ENCODE results near the gene GATB.

The GATB gene

DNA sequence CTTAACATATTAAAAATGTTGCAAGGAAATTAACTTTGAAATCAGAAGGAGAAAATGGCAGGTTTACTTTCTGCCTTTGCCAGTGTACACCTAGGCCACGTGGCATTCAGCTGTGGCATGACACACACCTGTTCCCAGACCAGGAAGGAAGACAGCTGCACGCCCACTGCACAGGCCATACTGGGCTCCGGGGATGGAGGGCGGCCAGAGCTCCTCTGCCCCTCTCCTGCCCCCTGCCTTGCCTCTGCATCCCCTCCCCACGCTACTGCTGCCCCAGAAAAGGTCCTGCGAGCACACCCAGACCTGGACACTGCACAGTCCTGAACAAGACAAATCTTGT is 68.4 kb downstream of the GATB start:
- DNase-seq = no peak

GRCh38 chr4:151691639-151692442 is 69.0 kb downstream of the GATB start:
- DNase-seq = no peak

DNA sequence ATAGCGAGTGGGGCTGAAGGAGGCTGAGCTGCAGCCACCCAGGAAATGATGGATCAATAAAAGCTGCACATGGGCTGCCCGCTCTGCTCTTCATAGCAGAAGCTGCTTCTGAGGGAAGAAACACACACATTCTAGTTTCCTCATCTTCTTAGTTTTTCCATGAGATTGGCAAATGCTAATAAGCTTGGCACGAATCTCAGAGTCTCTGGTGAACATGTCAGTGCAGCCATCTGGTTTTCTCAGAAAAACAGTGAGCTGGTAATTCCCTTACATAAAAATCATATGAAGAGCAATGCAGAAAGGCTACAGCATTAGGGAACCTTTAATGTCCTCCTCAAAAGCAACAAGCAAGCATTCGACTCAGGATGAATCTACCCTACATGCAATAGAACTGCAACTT is 69.9 kb downstream of the GATB start:
- no peak for DNase-seq

DNA sequence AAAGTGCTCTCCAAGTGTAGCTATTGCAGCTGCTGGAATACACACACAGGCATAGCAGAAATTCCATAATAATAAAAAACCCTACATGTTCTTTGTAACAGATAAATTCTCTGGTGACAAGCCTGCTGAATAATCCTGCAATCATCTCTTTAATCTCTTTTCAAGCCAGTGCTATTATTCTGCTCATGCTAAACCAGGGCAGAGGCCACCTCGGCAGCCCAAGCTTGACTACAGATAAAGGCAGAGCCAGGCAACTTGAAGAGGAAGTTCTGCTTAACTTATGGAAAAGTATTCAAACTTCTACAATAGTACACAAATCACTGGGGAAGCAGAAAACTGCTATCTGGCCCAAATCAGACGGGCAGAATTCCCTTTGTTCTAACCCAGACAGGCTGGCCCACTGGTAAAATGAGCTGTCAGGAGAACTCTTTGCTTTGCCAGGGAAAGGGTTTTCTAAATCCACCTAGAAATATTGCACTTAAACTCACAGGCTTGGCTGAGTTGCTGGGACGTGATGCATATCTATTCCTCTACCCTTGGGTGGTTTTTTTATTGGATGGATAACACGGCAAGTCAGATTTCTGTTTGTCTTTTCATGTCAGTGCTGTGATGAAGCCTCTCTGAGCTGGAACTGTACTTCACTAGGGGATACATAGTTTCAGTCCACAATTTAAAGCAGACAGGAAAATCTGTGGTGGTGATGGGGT is 70.5 kb downstream of the GATB start:
- no peak for DNase-seq

GRCh38 chr4:151689211-151689991 is 71.4 kb downstream of the GATB start:
- DNase-seq = no peak

DNA sequence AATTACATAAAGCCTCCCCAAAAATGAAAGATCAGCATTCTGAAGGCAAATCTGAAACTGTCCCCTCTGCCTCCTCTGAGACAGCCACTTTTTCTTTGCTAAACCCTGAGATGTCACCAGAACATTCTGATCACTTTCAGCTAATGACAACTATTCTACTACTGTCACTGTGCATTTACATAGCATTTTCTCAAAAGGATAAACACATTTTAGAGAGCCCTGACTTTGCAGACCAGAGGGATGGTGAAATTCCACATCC is 72.1 kb downstream of the GATB start:
- DNase-seq = no peak

DNA sequence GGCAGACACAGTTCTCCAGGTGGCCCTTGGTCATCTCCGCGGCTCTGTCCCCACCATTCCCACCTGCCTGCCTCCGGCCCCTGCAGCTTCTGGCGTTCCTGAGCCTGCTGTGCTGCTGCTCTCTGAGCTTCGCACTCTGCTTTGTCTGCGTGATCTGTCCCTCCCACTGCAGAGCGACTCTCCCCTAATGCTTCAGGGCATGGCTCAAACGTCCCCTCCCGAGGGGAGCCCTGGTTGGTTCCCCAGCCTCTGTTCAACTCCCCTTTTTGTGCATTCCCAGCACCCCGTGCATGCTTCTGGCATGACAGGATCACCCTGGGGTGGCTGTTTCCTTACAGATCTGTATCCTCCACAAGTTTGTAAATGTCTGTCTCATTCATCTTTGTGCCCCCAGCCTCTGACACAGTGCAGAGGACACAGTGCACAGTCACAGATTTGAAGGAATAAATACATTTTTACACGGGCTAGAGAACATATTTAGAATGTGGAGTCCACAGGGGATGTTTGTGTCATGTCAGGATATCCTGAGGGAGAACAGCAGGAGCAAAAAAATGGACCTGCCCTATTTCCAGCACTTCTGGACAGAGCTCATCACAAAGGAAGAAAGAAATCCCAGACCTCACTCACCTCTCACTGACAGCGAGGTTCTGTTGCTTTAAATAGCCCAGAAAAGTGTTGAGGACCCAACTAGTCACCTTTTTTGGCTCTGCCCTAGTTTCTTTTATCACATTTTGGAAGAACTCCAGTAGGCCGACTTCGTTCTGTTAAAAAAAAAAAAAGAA is 72.6 kb downstream of the GATB start:
- DNase-seq = no peak

DNA sequence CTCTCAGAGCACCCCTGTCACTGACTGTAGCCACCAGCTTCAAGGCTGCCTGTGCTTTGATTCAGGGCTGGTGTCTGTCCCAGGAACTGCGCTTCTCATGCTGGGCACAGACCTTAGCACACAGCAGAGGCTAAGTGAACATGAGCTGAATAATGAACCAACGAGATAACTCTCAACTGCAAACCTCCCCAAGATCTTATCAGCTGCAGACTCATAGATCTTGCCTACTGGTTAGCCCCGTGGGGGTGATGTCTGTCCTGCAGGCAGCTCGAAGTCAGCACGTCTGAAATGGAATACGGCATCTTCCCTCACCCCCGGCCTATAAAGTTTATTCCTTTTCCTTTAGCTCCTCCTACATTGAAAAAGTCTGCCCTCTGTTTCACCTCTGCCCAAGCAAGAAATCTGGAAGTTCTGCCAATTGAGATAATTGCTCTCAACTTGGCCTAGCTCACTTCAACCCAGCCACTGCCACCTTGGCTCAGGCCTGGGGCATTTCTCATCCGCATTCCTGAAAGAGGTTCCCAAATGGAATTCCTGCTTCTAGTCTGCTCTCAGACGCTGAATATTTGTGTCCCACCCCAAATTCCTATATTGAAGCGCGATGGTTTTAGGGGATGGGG is 73.7 kb downstream of the GATB start:
- DNase-seq = no peak

DNA sequence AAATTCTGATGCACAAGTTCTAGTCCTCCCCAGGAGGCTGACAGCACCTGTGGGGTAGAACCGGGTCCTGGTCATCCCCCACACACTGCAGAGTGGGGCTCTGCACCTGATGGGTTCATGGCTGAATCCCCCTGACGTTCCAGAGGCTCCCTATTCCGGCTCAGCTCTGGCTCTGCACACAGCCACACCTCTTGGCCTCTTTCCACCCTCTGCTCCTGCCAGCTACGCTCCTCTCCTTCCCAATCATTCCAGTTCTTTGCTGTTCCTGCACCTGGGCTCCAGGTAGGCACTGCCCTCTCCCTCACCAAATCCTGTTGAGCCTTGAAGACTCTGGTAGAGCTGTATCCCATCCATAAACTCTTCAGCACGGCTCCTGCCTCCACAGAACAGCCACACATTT is 75.5 kb downstream of the GATB start:
- DNase-seq = no peak

DNA sequence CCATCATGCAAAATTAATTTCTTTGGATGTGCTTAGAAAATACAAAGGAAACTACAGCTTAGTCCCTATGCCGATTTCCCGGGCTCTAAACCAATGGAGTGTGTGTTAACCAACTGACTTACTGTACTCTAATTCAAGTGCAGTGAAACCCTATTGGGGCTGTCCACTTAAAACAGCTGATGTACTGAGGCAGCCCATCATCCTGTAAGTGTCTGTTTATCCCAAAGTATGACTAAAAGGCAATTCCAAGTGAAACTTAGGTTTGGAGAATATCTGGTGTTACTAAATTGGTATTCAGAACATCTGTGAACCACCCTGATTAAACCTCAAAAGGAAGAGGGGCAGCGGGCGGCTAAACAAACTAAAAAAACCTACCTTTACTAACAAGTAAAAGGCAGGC is 79.7 kb downstream of the GATB start:
- no peak for DNase-seq

GRCh38 chr4:151679231-151679630 is 81.6 kb downstream of the GATB start:
- DNase-seq = no peak

- no peak for DNase-seq
Measured at GRCh38 chr4:151678048-151678872, 82.5 kb downstream of the GATB start.

GRCh38 chr4:151677193-151677592 is 83.6 kb downstream of the GATB start:
- DNase-seq = no peak

- DNase-seq = no peak
Measured at GRCh38 chr4:151676301-151676700, 84.5 kb downstream of the GATB start.

- no peak for DNase-seq
Measured at GRCh38 chr4:151675411-151675971, 85.3 kb downstream of the GATB start.

DNA sequence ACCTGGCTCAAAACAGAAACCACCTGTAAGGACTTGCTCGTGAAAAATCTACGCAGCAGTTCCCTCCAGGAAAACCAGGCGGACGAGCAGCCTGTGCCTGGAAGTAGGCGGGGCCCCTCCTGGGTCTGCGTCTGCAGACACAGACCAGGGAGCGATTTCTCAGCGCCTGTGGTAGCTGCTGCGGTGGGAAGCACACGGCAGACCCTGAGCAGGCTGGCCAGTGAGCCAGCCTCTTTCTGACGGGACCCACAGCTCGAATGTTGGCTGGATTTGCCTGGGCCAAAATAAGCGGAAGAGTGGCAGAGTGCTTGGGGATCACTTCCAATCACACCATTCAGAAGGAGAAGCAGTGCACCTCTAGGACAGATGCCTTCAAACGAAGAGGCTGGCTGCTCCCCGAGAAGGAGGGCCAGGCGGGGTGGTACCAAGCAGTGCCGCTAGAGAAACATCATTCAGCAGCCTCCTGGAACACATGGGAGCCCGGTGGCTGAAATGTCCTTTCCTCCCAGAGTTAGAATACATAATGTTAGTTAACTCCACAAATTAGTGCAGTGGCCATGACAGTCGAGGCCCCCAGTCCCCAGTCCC is 85.9 kb downstream of the GATB start:
- no peak for DNase-seq

GRCh38 chr4:151673908-151674520 is 86.8 kb downstream of the GATB start:
- DNase-seq = no peak

GRCh38 chr4:151672996-151673395 is 87.8 kb downstream of the GATB start:
- no peak for DNase-seq

DNA sequence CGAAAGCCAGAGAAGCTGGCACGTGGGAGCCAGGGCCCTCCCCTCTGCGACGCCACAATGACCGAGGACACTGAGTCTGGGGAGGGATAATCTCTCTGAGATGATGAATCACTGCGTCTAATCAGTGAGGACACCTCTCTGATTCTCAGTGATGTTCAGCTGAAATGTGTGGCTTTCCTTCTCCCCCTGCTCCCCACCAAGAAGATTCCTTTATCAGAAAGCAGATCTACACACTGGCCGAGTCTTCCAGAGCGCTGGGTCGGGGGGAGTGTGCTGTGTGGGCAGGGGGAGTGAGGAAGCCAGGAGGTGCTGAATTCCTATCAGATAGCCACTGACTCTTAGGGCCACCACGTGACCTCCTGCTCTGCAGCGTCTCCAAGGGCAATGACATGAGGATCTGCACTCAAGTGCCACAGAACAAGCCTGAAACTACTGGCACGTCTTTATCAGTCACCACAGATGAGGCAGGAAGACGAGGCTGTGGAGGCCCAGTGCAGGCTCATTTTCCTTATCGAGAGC is 89.2 kb downstream of the GATB start:
- no peak for DNase-seq

DNA sequence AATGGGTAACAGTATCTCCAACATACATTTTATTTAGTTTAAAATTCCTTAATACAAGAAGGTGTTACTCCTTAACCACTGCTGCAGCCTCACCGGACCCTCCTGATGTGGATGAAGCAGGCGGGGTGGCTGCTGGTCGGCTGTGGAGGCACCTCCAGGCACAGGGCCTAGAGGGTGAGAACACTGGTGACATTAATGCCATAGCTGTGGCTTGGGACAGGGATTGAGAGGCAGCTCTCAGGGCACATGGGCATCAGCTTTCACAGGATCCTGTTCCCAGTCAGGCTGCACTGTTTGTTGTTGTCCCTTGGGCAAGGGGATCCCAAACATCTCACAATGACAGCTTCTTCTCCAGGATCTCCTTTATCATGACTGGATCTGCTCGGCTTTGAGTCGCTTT is 90.0 kb downstream of the GATB start:
- DNase-seq = no peak

Measured in T-helper 9 cell (primary cell).